CD4-positive, alpha-beta T cell (primary cell): ENCODE results near the gene GATAD2B. TPM values are rescaled to one million over a fixed set of nuclear protein-coding genes. Genes with fewer than 3 reads are reported as not detected.

ENCODE experiments used
- ATAC-seq: fragments of 200-7000 bp; cut with Tn5 transposase; one replicate; pipeline ENCODE4 v1.10.0; 2022; ENCODE audit warnings: mild to moderate bottlenecking; ENCODE audit not compliant: poor library complexity
- CTCF ChIA-PET: fragments of 350-600 bp; sonication (Branson Sonifier 250); formaldehyde crosslinking; loops from one replicate; lab custom pipeline; 2021; ENCODE audit warnings: antibody characterized with exemption, inconsistent platforms; lab: Charles Lee
- POLR2A ChIA-PET: fragments of 350-600 bp; sonication (Branson Sonifier 250); formaldehyde crosslinking; loops from one replicate; lab custom pipeline; 2021; ENCODE audit warnings: antibody characterized with exemption, inconsistent platforms; lab: Charles Lee
- DNase-seq, 14 experiments: peaks; one replicate each; pipeline ENCODE4 v3.0.0-alpha.2; 2013 to 2020; ENCODE audit warnings: mixed read lengths in 2 of 14
- H3K27ac ChIP-seq, 2 donors: one replicate each; pipeline versions ENCODE4 v1.5.1 to v1.7.0; 2013; ENCODE audit warnings: low read length in 2 of 2, low read depth in 1 of 2, mild to moderate bottlenecking in 1 of 2
- H3K27me3 ChIP-seq, 2 experiments: 1 replicate in 1 of 2; 2 replicates in 1 of 2; pipeline versions ENCODE4 v1.6.1 to v1.7.0; 2013; ENCODE audit warnings: low read length in 2 of 2, control low read depth in 1 of 2, mild to moderate bottlenecking in 1 of 2, moderate library complexity in 1 of 2; ENCODE audit not compliant: insufficient read depth in 2 of 2, control insufficient read depth in 1 of 2
- H3K36me3 ChIP-seq: one replicate; pipeline ENCODE4 v1.6.1; 2013; ENCODE audit warnings: low read length, control low read depth; ENCODE audit not compliant: insufficient read depth
- H3K4me1 ChIP-seq: one replicate; pipeline ENCODE4 v1.6.1; 2013; ENCODE audit warnings: low read length, control low read depth; ENCODE audit not compliant: insufficient read depth
- H3K4me3 ChIP-seq: one replicate; pipeline ENCODE4 v1.5.1; 2013; ENCODE audit warnings: mild to moderate bottlenecking, low read length, moderate library complexity
- H3K9me3 ChIP-seq, 2 experiments: 1 replicate in 1 of 2; 2 replicates in 1 of 2; pipeline versions ENCODE4 v1.6.1 to v1.7.0; 2013; ENCODE audit warnings: low read length in 2 of 2, mild to moderate bottlenecking in 2 of 2, control low read depth in 1 of 2, moderate library complexity in 1 of 2; ENCODE audit not compliant: control insufficient read depth in 1 of 2, insufficient read depth in 1 of 2
- H3K27ac Mint-ChIP-seq: one replicate; pipeline ENCODE4 v1.8.0; 2020; ENCODE audit warnings: mixed read lengths
- H3K27me3 Mint-ChIP-seq: one replicate; pipeline ENCODE4 v1.8.0; 2021; ENCODE audit warnings: mixed read lengths
- H3K36me3 Mint-ChIP-seq: one replicate; pipeline ENCODE4 v1.8.0; 2021; ENCODE audit warnings: low read depth, mixed read lengths
- H3K4me1 Mint-ChIP-seq: one replicate; pipeline ENCODE4 v1.8.0; 2021; ENCODE audit warnings: low read depth, mixed read lengths
- H3K4me3 Mint-ChIP-seq: one replicate; pipeline ENCODE4 v1.8.0; 2020; ENCODE audit warnings: mild to moderate bottlenecking, mixed read lengths
- H3K9me3 Mint-ChIP-seq: one replicate; pipeline ENCODE4 v1.8.0; 2020; ENCODE audit warnings: mixed read lengths
- intact Hi-C, 2 experiments: fragments of 100-400 bp; cut with DNase I in 1 of 2; cut with micrococcal nuclease in 1 of 2; formaldehyde crosslinking; loops; one replicate each; pipeline versions ENCODE4 v1.15.1 to v1.9.0; 2023 to 2025; cut with DNase I, micrococcal nuclease
- total RNA-seq, 174 experiments: library from RNA in 2 of 174; stranded (reverse) in 2 of 174; gene quantifications; one replicate each; pipeline ENCODE4 v1.2.3 and lab custom pipeline; 2021 to 2026
- TF ChIP-seq, protein P1 (sequence below): fragments of 200-600 bp; IDR thresholded peaks from one replicate; pipeline ENCODE4 v1.8.0; 2022; ENCODE audit warnings: antibody characterized with exemption, mild to moderate bottlenecking

GATAD2B gene
- total RNA-seq, 2 experiments from 2014 or later: 51.6 to 52.3 TPM

DNA sequence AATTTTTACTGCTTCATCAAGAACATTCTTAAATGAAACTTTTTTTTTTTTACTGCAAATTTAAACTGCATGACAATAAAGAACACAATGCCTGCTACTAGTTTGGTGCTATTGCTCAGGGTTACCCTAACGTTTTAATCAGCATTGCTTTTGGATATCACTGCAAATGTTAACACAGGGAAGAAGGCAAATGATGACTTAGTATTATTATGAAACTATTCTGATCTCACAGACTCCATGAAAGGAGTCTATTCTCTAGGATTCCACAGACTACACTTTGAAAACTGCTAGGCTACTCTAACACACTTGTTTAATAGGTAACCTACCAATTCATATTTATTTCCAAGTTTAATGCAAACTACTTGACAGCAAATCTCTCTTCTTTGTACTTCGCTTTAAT is 49.8 kb downstream of the GATAD2B start:
- intact Hi-C loops: no loop called here
- H3K4me3 ChIP-seq: no peak overlapping the region
- CTCF ChIA-PET: interaction anchor here (0.6 kb wide), 1 partner anchor 816 kb away, joined by 3 read pairs; no protein-coding TSS in a partner anchor
- H3K4me1 ChIP-seq: peaks cover 19% of the 10 kb centered on the region
- no peak overlapping the region for H3K4me3 Mint-ChIP-seq
- DNase-seq (no peak), ATAC-seq (no peak)
- H3K36me3 Mint-ChIP-seq: peaks cover 34% of the 10 kb centered on the region
- H3K27ac ChIP-seq: no peak overlapping the region
- H3K27me3 ChIP-seq: no peaks in the 10 kb centered on the region
- peaks cover 59% of the 10 kb centered on the region for H3K4me1 Mint-ChIP-seq
- no peaks in the 10 kb centered on the region for H3K9me3 Mint-ChIP-seq
- TF ChIP-seq, protein P1, sequence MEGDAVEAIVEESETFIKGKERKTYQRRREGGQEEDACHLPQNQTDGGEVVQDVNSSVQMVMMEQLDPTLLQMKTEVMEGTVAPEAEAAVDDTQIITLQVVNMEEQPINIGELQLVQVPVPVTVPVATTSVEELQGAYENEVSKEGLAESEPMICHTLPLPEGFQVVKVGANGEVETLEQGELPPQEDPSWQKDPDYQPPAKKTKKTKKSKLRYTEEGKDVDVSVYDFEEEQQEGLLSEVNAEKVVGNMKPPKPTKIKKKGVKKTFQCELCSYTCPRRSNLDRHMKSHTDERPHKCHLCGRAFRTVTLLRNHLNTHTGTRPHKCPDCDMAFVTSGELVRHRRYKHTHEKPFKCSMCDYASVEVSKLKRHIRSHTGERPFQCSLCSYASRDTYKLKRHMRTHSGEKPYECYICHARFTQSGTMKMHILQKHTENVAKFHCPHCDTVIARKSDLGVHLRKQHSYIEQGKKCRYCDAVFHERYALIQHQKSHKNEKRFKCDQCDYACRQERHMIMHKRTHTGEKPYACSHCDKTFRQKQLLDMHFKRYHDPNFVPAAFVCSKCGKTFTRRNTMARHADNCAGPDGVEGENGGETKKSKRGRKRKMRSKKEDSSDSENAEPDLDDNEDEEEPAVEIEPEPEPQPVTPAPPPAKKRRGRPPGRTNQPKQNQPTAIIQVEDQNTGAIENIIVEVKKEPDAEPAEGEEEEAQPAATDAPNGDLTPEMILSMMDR: no peak
- H3K9me3 ChIP-seq: no peaks in the 10 kb centered on the region
- H3K27me3 Mint-ChIP-seq: no peaks in the 10 kb centered on the region
- H3K36me3 ChIP-seq: peaks cover 23% of the 10 kb centered on the region
- no peak overlapping the region for H3K27ac Mint-ChIP-seq
- POLR2A ChIA-PET: no interaction called here

DNA sequence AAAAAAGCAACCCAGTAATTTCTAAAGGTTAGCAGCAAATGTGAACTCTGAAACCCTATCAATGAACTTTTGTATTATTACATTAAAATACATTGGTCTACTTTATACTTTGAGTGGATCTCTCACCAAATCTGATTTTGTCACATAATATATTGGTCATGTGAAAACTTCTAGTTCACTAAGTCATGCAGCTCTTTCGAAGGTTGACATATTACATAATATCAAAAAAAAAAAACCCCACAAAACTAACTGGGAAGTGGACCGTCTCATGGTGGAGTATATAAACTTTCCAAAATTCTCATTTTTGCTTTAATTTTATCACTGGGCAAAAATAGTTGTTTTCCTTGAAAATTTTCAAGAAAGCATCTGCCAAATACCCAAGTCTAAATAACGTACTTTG is 50.4 kb downstream of the GATAD2B start:
- Histone ChIP-seq H3K27me3 (no peaks in the 10 kb centered on the region), H3K4me3 (no peak overlapping the region), H3K36me3 (peaks cover 23% of the 10 kb centered on the region), H3K9me3 (no peaks in the 10 kb centered on the region), H3K4me1 (peaks cover 22% of the 10 kb centered on the region), H3K27ac (no peak overlapping the region)
- H3K27me3 Mint-ChIP-seq: no peaks in the 10 kb centered on the region
- peaks cover 56% of the 10 kb centered on the region for H3K4me1 Mint-ChIP-seq
- POLR2A ChIA-PET: no interaction called here
- CTCF ChIA-PET: no interaction called here
- DNase-seq (no peak), ATAC-seq (no peak)
- TF ChIP-seq, protein P1: no peak
- H3K4me3 Mint-ChIP-seq: no peak overlapping the region
- intact Hi-C loops: no loop called here
- peak overlapping the region; percentile 36 for H3K27ac Mint-ChIP-seq
- H3K9me3 Mint-ChIP-seq: no peaks in the 10 kb centered on the region
- H3K36me3 Mint-ChIP-seq: peaks cover 34% of the 10 kb centered on the region

DNA sequence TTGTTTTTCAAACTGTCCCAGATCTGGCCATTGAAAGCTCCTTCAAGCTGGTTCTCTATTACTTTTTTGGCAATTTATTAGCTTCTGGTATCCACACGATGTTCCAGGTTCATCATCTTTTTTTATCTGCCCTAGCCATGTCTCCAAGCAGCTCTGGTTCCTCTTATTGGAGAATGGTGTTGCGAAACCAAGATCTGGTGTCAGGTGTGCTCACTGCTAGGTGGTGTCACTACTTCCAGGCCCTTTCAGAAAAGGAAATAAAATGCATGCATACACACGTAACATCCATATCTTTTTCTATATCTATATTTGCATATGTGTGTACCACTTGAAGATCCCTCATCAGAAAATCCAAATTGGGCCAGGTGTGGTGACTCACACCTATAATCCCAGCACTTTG is 53.3 kb downstream of the GATAD2B start:
- H3K4me3 Mint-ChIP-seq: no peak overlapping the region
- H3K27ac Mint-ChIP-seq: peak overlapping the region; percentile 37

More for the DNA sequence above, 53.3 kb downstream of the GATAD2B start:
- Histone ChIP-seq H3K4me1 (peaks cover 22% of the 10 kb centered on the region), H3K4me3 (no peak overlapping the region), H3K27me3 (no peaks in the 10 kb centered on the region), H3K36me3 (peaks cover 11% of the 10 kb centered on the region), H3K27ac (no peak overlapping the region), H3K9me3 (no peaks in the 10 kb centered on the region)
- H3K27me3 Mint-ChIP-seq: no peaks in the 10 kb centered on the region
- H3K9me3 Mint-ChIP-seq: no peaks in the 10 kb centered on the region
- intact Hi-C loops: no loop called here
- ChIA-PET CTCF (no interaction called here), POLR2A (interaction anchor here (0.6 to 0.7 kb wide), 2 partner anchors 13 to 77 kb away, joined by 3 read pairs; no protein-coding TSS in a partner anchor)
- DNase-seq: no peak
- TF ChIP-seq, protein P1: no peak
- ATAC-seq: no peak
- peaks cover 57% of the 10 kb centered on the region for H3K4me1 Mint-ChIP-seq
- peaks cover 36% of the 10 kb centered on the region for H3K36me3 Mint-ChIP-seq
